GM21723 (cell line): ENCODE measurements around the gene FAM204A.

ENCODE experiments used
- ATAC-seq: cut with Tn5 transposase; IDR thresholded peaks from one replicate; pipeline ENCODE4 v1.9.1; 2021; ENCODE audit warnings: mild to moderate bottlenecking, moderate library complexity; ENCODE audit not compliant: unreplicated experiment

FAM204A gene

DNA sequence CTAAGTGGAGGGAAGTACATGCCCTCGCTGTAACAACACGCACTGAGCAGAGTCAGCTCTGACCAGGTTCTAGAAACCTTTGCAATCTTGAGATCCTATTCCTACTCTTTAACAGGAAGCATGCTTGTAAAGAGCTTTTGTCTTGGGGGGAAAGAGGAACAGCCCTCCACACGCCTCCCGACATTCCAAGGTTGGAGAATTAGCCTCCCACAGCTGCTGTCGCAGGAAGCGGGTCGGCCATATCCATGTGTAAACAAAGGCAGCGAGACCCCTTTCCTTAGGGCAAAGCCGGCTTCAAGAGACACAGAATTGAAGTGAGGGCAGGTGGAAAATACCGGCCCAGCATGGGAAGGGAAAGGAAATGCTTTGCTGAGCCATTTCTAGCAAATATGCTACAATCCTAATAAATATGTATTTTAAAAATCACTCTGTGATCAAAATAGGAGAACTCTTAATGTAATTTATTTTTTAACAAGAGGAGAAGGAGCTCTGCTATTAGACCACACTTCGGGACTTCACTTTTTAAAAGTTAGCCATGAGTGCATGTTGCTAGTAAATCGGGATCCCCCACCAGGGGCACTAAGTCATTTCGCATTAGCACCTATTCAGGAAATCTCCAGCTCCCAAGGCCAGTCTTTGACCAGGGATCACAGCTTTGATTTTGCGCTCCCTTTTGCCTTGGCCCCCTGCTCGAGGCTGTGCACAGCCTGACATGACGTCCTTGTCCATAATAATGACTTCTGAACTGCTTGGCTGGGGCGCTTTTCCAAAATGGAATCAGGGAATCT, 55.9 kb downstream of the FAM204A start:
- no peak for ATAC-seq

GRCh38 chr10:118282670-118283069, 59.5 kb downstream of the FAM204A start:
- ATAC-seq = no peak

DNA sequence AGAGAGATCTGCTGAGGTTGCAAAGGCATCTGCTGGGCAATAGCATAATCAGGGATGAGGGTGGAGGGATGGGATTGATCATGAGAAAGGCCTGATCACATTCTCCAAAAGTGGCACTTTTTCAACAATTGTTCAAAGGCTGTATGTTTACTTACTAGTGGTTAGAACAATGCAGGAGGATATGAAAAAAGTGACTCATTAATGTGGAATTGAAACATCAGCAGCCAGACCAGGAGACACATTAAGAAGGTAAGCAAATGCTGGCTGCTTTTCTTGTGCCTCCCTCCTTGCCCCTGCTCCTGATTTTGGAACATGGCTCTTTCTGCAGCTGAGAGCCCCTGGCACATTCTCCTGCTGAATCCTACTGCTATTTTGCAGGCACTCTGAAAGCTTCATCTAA, 63.5 kb downstream of the FAM204A start:
- no peak for ATAC-seq

- ATAC-seq = no peak
Measured at GRCh38 chr10:118277871-118278270, 64.3 kb downstream of the FAM204A start.

DNA sequence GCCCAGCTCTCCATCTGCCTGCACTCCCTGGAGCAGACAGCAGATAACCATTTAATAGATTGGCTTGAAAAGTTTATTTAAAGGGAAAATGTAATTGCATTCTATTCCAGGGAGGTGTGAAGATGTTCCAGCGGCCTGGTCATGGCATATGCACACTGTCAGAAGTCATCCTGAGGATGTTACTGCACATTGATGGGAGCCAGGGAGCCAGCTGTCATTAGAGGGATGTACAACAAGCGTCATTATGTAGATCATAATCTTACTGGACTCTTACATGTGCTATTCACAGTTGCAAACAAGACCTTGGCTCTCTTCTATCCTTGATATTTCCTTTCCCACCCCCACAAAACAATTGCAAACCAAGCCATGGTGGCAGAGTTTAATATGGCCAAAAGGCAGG, 65.4 kb downstream of the FAM204A start:
- no peak for ATAC-seq

GRCh38 chr10:118276204-118276603, 65.9 kb downstream of the FAM204A start:
- no peak for ATAC-seq

- ATAC-seq = no peak
Measured at GRCh38 chr10:118273662-118274061, 68.5 kb downstream of the FAM204A start.

GRCh38 chr10:118272767-118273166, 69.4 kb downstream of the FAM204A start:
- ATAC-seq = no peak

- ATAC-seq = no peak
Measured at GRCh38 chr10:118272149-118272721, 69.9 kb downstream of the FAM204A start.

DNA sequence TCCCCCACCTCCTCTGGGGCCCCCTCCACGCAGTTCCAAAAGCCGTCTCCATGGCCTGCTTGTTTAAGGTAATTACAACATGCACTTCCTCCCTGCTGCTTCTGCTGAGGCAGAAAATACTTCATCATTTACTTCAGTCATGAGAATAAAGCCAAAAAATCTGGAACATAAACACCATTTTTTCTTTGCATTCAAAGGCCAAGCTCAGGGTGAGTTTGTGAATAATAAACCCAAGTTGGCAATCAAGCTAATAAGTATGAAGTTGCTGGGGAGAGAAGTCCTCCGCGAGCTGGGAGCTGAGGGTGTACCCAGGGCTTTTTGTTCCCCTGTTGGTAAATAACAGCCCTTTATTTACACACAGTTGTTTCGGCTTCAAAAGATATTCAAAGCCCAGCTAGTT, 70.5 kb downstream of the FAM204A start:
- no peak for ATAC-seq

DNA sequence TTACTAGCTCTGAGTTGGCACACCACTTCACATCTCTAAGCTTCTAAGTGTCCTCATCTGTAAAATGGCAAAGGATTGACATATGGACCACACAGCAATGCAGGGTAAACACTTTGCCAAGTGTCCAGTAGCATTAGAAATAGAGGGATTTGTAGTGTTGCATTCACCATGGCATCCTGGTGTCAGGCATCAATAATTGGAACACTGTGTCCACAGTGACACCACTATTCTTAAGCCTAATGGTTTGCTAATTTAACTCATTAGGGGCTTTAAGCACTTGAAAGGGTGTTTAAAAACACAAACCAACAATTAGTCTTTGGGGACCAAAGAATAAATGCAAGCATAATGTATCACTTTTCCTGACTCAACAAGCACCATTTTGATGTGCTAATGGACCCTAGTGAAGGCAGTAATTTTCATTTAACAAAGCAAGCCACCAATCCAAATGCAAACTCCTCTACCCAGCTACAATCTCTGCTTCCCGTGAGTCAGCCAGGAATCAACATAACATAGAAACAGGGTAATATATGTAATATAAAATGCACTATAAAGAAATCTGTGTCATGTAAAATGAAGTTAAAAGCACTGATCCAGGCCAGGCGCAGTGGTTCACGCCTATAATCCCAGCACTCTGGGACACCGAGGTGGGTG, 75.9 kb downstream of the FAM204A start:
- no peak for ATAC-seq

- no peak for ATAC-seq
Measured at GRCh38 chr10:118264838-118265470, 77.2 kb downstream of the FAM204A start.

- no peak for ATAC-seq
Measured at GRCh38 chr10:118264252-118264651, 77.9 kb downstream of the FAM204A start.

GRCh38 chr10:118262538-118262937, 79.6 kb downstream of the FAM204A start:
- ATAC-seq = no peak

DNA sequence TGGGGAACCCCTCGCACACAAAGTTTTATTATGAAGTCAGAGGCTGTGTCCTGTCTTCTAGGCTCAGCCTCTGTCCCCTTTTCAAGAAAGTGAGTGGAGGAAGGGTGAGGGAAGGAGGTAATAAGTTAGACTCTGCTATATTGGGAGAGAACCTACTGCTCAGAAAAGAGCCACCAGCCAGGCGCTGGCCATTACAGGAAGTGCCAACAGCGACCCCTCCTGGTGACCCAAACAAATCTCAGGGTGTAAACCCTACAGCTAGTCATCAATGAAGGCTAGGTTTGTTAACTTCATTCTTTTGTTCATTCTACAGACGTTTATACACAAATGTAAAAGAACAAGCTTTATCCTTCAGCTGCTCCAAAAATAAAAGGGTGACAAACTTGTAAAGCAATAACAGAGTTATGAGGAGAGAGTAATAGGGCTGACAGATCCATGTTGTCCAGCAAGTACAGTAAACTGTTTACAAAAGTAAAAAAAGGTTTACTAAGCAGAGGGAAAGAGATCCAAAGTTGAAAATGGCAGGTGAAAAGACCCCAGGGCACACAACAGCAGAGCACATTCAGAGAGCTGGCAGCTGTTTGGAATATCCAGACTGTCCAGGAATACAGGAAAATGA, 82.7 kb downstream of the FAM204A start:
- ATAC-seq = no peak

GRCh38 chr10:118258285-118258684, 83.8 kb downstream of the FAM204A start:
- ATAC-seq = no peak

DNA sequence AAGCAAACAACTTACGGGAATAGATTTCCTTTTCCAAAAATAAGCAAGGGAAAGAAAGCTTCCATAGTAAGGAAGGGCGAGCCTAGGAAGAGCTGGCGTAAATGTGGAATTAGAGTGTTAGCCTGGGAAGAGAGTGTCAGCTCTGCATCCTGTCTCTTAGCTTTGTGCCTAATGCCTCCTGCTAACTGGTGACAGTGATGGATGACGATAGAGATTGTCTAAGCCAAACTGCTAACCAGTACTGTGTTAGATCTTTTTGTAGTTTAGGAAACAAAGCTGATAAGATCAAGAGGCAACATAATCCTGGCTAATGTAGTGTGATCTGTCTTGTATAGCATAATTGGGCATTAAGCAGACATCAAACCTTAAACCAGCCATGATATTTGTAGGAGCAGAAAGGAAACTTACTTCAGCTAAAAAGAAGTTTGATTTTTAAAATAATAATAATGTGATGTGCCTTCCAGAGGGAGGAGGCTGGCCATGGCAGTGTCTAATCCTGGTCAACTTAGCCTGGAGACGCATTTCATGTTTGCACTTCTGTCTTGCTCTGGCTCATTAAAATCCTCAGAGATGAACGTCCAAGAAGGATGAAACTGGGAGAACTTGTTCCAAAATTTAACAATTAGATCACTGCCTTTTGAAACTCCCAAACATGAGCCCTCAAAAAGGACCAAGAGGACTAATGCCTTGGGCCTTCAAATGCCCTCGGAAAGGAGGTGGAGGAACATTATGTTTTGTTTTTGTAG, 85.1 kb downstream of the FAM204A start:
- no peak for ATAC-seq

DNA sequence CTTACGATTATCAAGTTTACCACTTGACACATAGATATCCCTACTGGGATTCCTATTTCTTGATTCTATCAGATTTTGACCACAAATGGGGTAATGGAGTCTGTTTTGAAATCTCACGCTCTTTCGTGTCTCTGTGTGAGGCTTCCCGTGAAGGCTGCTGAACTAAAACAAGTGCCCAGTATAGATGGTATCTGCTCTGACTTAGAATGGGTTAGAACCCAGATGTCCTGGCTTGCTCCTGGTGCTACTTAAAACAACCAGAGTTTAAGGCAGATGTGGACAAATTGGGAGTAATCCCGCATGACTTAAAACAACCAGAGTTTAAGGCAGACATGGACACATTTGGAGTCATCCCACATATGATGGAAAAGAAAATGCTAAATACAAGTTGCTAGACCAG, 85.9 kb downstream of the FAM204A start:
- ATAC-seq = no peak

DNA sequence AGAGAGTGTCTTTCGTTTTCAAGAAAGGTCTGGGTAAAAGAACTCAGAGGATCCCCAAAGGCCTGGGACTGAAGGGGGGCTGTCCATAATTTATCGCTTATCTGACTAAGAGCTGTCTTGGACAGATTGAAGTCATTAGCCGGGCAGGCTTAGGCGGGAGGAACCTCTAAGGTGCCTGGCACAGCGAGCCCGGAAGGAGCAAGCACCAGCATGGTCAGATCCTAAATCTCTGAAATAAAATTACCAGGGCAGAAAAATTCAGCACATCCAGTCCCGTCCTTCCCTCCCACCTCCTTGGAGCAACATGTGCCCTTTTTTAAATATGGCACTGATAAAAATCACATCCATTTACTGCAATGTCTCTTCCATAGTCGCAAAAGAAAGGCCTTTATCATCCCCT, 86.8 kb downstream of the FAM204A start:
- ATAC-seq = no peak

DNA sequence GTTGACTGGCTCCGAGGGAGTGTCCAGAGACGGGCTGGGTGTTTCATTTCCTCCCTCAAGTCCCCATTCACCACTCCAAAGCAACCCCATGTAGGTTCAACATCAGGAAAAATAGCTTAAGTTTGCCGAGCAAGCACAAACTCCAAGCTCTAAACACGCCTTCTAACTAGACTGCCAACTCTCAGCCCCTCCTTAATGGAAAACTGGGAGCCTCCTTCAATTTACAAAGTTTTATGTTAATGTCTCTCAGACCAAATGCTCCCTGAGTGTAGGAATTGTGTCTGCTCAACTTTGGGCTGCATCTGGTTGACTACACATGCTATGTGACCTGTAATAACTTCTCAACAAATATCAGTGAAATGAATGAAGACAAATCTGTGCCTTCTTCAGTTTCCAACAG, 87.5 kb downstream of the FAM204A start:
- ATAC-seq = no peak

DNA sequence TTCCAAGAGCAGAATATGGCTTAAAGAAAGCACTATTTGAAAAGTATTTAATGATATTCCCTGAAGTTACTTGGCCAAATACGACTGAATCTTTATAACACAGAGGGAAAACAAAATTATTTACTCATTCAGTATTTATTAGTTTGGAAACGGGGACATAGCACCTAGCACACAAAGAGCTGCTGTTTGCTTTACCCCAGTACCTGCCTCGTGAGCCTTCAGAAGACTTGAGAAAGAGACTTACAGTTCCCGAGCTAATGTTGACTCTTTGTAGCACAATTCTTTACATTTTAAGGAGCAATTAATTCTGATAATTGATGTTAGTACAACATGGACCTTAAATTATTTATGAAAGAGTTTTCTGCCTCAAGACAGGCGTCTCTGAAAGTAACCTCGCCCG, 88.7 kb downstream of the FAM204A start:
- no peak for ATAC-seq
